Endothelial cell of umbilical vein (primary cell): ENCODE data around the gene SUSD6. TPM values are rescaled to one million over a fixed set of nuclear protein-coding genes. Genes with fewer than 3 reads are reported as not detected.
A peak's percentile ranks its signal among the peaks of the same experiment; 100 is the strongest.

Experiments used
- BruUV-seq: library from RNA; stranded (reverse); fragments of 400-500 nt; replicated peaks from 2 replicates; lab custom pipeline; 2021; lab: Mats Ljungman, UMichigan
- CTCF ChIA-PET: fragments of 300-600, 350-600 bp; sonication (Branson Sonifier 250); formaldehyde crosslinking; loops from one replicate; lab custom pipeline; 2021; ENCODE audit warnings: antibody characterized with exemption, inconsistent platforms; lab: Charles Lee
- POLR2A ChIA-PET: fragments of 300-600, 350-600 bp; sonication (Branson Sonifier 250); formaldehyde crosslinking; loops from one replicate; lab custom pipeline; 2021; ENCODE audit warnings: antibody characterized with exemption, inconsistent platforms; lab: Charles Lee
- DNase-seq: peaks from one replicate; pipeline ENCODE4 v3.0.0-alpha.2; 2011; ENCODE audit warnings: low read depth, low spot score
- FAIRE-seq: peaks from 2 replicates; lab custom pipeline; 2011; peaks lifted over from hg19 to GRCh38; lab: Jason Lieb, UNC
- H2AFZ ChIP-seq: 2 replicates; pipeline ENCODE4 v1.6.0; 2012; ENCODE audit warnings: low read depth, low read length, control low read depth, inconsistent platforms
- H3K27ac ChIP-seq: 2 replicates; pipeline ENCODE4 v1.5.1; 2011; ENCODE audit warnings: low read depth, mild to moderate bottlenecking, control low read depth, low read length, moderate library complexity; ENCODE audit not compliant: insufficient read depth
- H3K27me3 ChIP-seq, 2 experiments: 2 replicates each; pipeline versions ENCODE4 v1.6.0 to v1.6.1; 2011; ENCODE audit warnings: low read length in 2 of 2, mixed read lengths in 1 of 2; ENCODE audit not compliant: control insufficient read depth in 2 of 2, insufficient read depth in 2 of 2
- H3K36me3 ChIP-seq, 2 experiments: 2 replicates in 1 of 2; 3 replicates in 1 of 2; pipeline ENCODE4 v1.5.1; 2011; ENCODE audit warnings: low read length in 2 of 2, mild to moderate bottlenecking in 1 of 2, moderate library complexity in 1 of 2; ENCODE audit not compliant: control insufficient read depth in 2 of 2, insufficient read depth in 2 of 2; ENCODE audit errors: extremely low read depth in 1 of 2
- H3K4me1 ChIP-seq: 3 replicates; pipeline ENCODE4 v1.5.1; 2011; ENCODE audit warnings: mild to moderate bottlenecking, low read length; ENCODE audit not compliant: control insufficient read depth, insufficient read depth; ENCODE audit errors: extremely low read depth
- H3K4me2 ChIP-seq: 2 replicates; pipeline ENCODE4 v1.6.1; 2011; ENCODE audit warnings: low read length, control low read depth, mixed read lengths; ENCODE audit not compliant: insufficient read depth
- H3K4me3 ChIP-seq, 3 experiments: fragments of 200-600 bp in 1 of 3; sonication (generic), shearing (Covaris generic) in 1 of 3; replicated peaks in 1 of 3; 2 replicates each; pipeline ENCODE4 v1.5.1; 2011 to 2016; ENCODE audit warnings: control low read depth in 3 of 3, low read length in 3 of 3, mild to moderate bottlenecking in 2 of 3, inconsistent platforms in 1 of 3, low read depth in 1 of 3, moderate library complexity in 1 of 3; ENCODE audit not compliant: insufficient read depth in 1 of 3
- H3K79me2 ChIP-seq: 2 replicates; pipeline ENCODE4 v1.6.0; 2012; ENCODE audit warnings: low read length, inconsistent platforms; ENCODE audit not compliant: control insufficient read depth, insufficient read depth
- H3K9ac ChIP-seq: replicated peaks from 2 replicates; pipeline ENCODE3; 2011; ENCODE audit warnings: low read length, control low read depth; ENCODE audit not compliant: insufficient read depth; ENCODE audit errors: extremely low read depth
- H3K9me1 ChIP-seq: replicated peaks from 3 replicates; pipeline ENCODE4 v1.6.0; 2011; ENCODE audit warnings: mild to moderate bottlenecking, low read length; ENCODE audit not compliant: control insufficient read depth, insufficient read depth; ENCODE audit errors: extremely low read depth
- H3K9me3 ChIP-seq: replicated peaks from 2 replicates; pipeline ENCODE4 v1.5.1; 2012; ENCODE audit warnings: low read length, inconsistent platforms; ENCODE audit not compliant: control insufficient read depth, insufficient read depth
- H4K20me1 ChIP-seq: replicated peaks from 2 replicates; pipeline ENCODE3; 2011; ENCODE audit warnings: mild to moderate bottlenecking, low read length; ENCODE audit not compliant: control insufficient read depth, insufficient read depth; ENCODE audit errors: extremely low read depth
- CTCF ChIP-seq, 2 donors: IDR thresholded peaks; 1 replicate in 1 of 2; 2 replicates in 1 of 2; pipeline ENCODE4 v1.5.1; 2011; ENCODE audit warnings: low read length in 2 of 2, mild to moderate bottlenecking in 2 of 2, moderate library complexity in 2 of 2, control low read depth in 1 of 2, inconsistent platforms in 1 of 2, low read depth in 1 of 2; ENCODE audit not compliant: insufficient read depth in 1 of 2; ENCODE audit errors: extremely low read depth in 1 of 2
- EZH2 ChIP-seq: IDR thresholded peaks from 2 replicates; pipeline ENCODE4 v1.6.1; 2012; ENCODE audit warnings: borderline replicate concordance, low read depth, mild to moderate bottlenecking, moderate library complexity, low read length, inconsistent platforms; ENCODE audit not compliant: severe bottlenecking
- FOS ChIP-seq: IDR thresholded peaks from 2 replicates; pipeline ENCODE4 v1.6.1; 2011; ENCODE audit warnings: mild to moderate bottlenecking, low read length, moderate library complexity, borderline replicate concordance; ENCODE audit not compliant: insufficient read depth
- GATA2 ChIP-seq: IDR thresholded peaks from 2 replicates; pipeline ENCODE4 v1.7.0; 2011; ENCODE audit warnings: low read depth, mild to moderate bottlenecking, moderate library complexity, mixed read lengths, low read length; ENCODE audit not compliant: insufficient read length, insufficient read depth
- JUN ChIP-seq: IDR thresholded peaks from 2 replicates; pipeline ENCODE4 v1.6.1; 2011; ENCODE audit warnings: borderline replicate concordance, low read depth; ENCODE audit not compliant: insufficient read length, insufficient read depth
- MAX ChIP-seq: IDR thresholded peaks from 2 replicates; pipeline ENCODE4 v1.6.1; 2011; ENCODE audit not compliant: insufficient read depth, insufficient read length
- MYC ChIP-seq: IDR thresholded peaks from one replicate; pipeline ENCODE4 v1.6.1; 2011; ENCODE audit warnings: mild to moderate bottlenecking, low read depth, low read length
- POLR2A ChIP-seq: IDR thresholded peaks from 2 replicates; pipeline ENCODE4 v1.6.1; 2012; ENCODE audit warnings: low read depth, mild to moderate bottlenecking, control low read depth, low read length
- POLR2AphosphoS5 ChIP-seq: IDR thresholded peaks from 2 replicates; pipeline ENCODE4 v1.6.1; 2012; ENCODE audit warnings: low read depth, mild to moderate bottlenecking, control low read depth, low read length, moderate library complexity; ENCODE audit not compliant: insufficient read depth
- dilution Hi-C: fragments of 300-500 bp; cut with MboI; formaldehyde crosslinking; loops from one replicate; pipeline ENCODE4 v1.15.0; 2019; ENCODE audit warnings: low sequenced_read_pairs; ENCODE audit not compliant: extremely low pct_ligation_motif_present
- intact Hi-C: fragments of 100-400 bp; cut with micrococcal nuclease; formaldehyde crosslinking; loops from one replicate; pipeline ENCODE4 v1.10.0; 2022
- polyA plus RNA-seq, 4 experiments: library from polyadenylated mRNA; depleted of rRNA in 3 of 4; stranded (reverse) in 3 of 4; unstranded in 1 of 4; fragments of >200 nt; gene quantifications; 2 replicates each; pipeline versions ENCODE4 v1.2.1 to v1.2.3, GENCODE V29; 2011 to 2012; ENCODE audit warnings: missing spikeins in 1 of 4
- total RNA-seq: library from RNA; stranded (reverse); gene quantifications from 2 replicates; pipeline ENCODE4 v1.2.3, GENCODE V29; 2021

The SUSD6 gene
- total and polyA plus RNA-seq, 2 donors (not counting 3 experiments of a cell fraction or from before 2014, with no cell fraction given), result 13.4 to 19.5 TPM

- H4K20me1 ChIP-seq, result no peaks in the 10 kb centered on the region
- peak overlapping the region; percentile 89 for H3K27ac ChIP-seq
- H3K79me2 ChIP-seq, result peaks cover 50% of the 10 kb centered on the region
- H3K4me3 ChIP-seq, result peak overlapping the region; percentile 94 to 97 (median 96)
- peak overlapping the region; percentile 68 for H3K4me2 ChIP-seq
- TF ChIP-seq MAX (no peak), CTCF (IDR thresholded peaks at IDR 0.05; ENCODE audit: extremely low read depth in 1 of 2, insufficient read depth in 1 of 2, low read depth in 1 of 2, low read length in 2 of 2) (no peak), EZH2 (no peak), MYC (no peak), POLR2A (no peak), GATA2 (no peak), FOS (no peak), POLR2AphosphoS5 (no peak), JUN (no peak)
- no peaks in the 10 kb centered on the region for H3K27me3 ChIP-seq
- BruUV-seq, result TSS peak; percentile 31
- H2AFZ ChIP-seq, result peak overlapping the region; percentile 89
- FAIRE-seq (no peak), DNase-seq (no peak)
- peak overlapping the region; percentile 92 for H3K9ac ChIP-seq
- H3K9me3 ChIP-seq, result no peaks in the 10 kb centered on the region
- no peaks in the 10 kb centered on the region for H3K9me1 ChIP-seq
- ChIA-PET POLR2A (interaction anchor here (1.5 kb wide), 1 partner anchor 100 kb away, joined by 5 read pairs; no protein-coding TSS in a partner anchor), CTCF (interaction anchor here (1.3 to 3.5 kb wide), 8 partner anchors 11 to 115 kb away, joined by 3 to 19 read pairs (median 5); no protein-coding TSS in a partner anchor)
- no peaks in the 10 kb centered on the region for H3K36me3 ChIP-seq
- dilution Hi-C loops (no loop called here), intact Hi-C loops (loop anchor here (1.0 to 2.0 kb wide), 2 partner anchors 13 to 38 kb away; no protein-coding TSS in a partner anchor)
- peaks cover 35% of the 10 kb centered on the region for H3K4me1 ChIP-seq
These were observed 1.4 kb downstream of the SUSD6 start for GRCh38 chr14:69612783-69613130.
